Gastrocnemius medialis (tissue), 4 donors: ENCODE data around the gene KLHL29.

Experiments used
- POLR2A ChIP-seq, 2 donors: fragments of 450-650 bp; IDR thresholded peaks; one replicate each; pipeline ENCODE4 v1.6.1; 2017; ENCODE audit warnings: antibody characterized with exemption in 2 of 2, mild to moderate bottlenecking in 2 of 2, moderate library complexity in 2 of 2
- TF ChIP-seq, protein P1 (sequence below), 5 experiments: fragments of 450-650 bp in 3 of 5; fragments of 200-600 bp in 2 of 5; sonication (generic) in 2 of 5; IDR thresholded peaks in 4 of 5; conservative IDR thresholded peaks in 1 of 5; 1 replicate in 4 of 5; 2 replicates in 1 of 5; pipeline ENCODE4 v1.5.1; 2016 to 2019; ENCODE audit warnings: antibody characterized with exemption in 5 of 5, mild to moderate bottlenecking in 3 of 5, moderate library complexity in 3 of 5

DNA sequence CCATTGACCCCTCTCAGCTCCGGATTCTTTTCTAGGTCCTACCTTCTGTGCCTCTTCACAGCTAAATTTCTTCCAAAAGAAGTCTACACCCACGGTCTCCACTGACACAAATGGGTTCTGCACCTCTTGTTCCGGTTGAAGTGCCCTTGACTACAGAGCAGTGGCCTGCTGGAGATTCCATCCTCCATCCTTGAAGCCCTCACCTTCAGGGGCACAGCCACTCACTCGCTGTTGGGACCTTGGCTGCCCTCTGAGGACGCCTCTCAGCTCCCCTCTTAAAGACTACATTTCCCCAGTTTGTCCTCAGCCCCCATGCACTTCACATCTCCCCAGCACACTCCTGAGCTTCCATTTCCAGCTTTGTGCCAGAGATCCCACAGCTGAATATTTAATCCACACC is 315.6 kb downstream of the KLHL29 start:
- TF ChIP-seq, protein P1, sequence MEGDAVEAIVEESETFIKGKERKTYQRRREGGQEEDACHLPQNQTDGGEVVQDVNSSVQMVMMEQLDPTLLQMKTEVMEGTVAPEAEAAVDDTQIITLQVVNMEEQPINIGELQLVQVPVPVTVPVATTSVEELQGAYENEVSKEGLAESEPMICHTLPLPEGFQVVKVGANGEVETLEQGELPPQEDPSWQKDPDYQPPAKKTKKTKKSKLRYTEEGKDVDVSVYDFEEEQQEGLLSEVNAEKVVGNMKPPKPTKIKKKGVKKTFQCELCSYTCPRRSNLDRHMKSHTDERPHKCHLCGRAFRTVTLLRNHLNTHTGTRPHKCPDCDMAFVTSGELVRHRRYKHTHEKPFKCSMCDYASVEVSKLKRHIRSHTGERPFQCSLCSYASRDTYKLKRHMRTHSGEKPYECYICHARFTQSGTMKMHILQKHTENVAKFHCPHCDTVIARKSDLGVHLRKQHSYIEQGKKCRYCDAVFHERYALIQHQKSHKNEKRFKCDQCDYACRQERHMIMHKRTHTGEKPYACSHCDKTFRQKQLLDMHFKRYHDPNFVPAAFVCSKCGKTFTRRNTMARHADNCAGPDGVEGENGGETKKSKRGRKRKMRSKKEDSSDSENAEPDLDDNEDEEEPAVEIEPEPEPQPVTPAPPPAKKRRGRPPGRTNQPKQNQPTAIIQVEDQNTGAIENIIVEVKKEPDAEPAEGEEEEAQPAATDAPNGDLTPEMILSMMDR (IDR thresholded peaks at IDR 0.05 in 4 of 5, conservative IDR thresholded peaks at IDR 0.05 in 1 of 5): no peak
- TF ChIP-seq POLR2A (IDR thresholded peaks at IDR 0.05): no peak
